Activated CD4-positive, alpha-beta T cell treated with anti-CD3 and anti-CD28 coated beads for 4 hours (primary cell): ENCODE measurements around the gene RUFY3.
"Not testable (repeated sequence)": the region's sequence is repeated elsewhere in the genome, so short reads cannot be mapped to it uniquely, and the experiment has no call there.

Experiments used
- DNase-seq, 2 donors: peaks; one replicate each; pipeline ENCODE4 v3.0.0-alpha.2; 2020

Gene RUFY3, protein sequence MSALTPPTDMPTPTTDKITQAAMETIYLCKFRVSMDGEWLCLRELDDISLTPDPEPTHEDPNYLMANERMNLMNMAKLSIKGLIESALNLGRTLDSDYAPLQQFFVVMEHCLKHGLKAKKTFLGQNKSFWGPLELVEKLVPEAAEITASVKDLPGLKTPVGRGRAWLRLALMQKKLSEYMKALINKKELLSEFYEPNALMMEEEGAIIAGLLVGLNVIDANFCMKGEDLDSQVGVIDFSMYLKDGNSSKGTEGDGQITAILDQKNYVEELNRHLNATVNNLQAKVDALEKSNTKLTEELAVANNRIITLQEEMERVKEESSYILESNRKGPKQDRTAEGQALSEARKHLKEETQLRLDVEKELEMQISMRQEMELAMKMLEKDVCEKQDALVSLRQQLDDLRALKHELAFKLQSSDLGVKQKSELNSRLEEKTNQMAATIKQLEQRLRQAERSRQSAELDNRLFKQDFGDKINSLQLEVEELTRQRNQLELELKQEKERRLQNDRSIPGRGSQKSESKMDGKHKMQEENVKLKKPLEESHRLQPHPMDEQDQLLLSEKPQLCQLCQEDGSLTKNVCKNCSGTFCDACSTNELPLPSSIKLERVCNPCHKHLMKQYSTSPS

DNA sequence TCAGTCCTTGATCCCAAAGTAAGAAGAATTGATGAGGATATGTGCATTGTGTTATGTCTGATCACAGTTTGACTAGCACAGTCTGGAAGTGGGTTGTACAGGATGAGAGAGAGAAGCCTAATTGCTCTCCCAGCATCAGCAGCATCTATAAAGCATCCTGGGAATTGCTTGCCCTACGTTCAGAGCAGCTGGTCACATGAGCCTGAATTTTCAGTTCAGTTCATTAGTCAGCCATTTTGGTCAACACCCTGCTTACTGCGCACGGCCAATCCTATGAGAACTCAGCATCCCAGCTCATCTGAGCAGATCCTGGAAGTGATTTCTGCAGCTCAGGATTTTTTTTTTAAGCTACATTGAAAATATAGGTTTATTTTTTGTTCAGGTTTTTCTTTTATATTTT is at the start of gene RUFY3:
Gene RUFY3, plus strand, starts transcription at position 218 of the 400 bp plus-strand sequence. CDS start 610 bp downstream, outside the sequence.
- no peak for DNase-seq

DNA sequence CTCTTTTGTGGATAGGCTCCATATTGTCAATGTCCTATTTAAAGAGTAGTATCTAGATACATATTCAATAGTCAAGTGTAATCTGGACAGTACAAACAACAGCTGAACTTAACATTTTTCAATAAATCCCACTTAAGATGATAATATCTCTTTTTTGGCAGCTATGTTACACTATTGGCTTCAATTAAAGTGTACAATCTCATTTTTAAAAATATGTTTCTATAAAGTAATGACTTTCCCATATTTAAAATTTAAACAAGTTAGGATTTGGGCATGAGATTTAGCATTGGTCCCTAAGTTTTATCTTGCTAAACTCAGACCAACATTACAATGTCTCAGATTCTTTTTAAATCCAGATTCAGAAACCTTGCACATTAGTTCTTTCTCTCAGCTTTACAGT is 47.6 kb upstream of the RUFY3 start:
- no peak for DNase-seq

DNA sequence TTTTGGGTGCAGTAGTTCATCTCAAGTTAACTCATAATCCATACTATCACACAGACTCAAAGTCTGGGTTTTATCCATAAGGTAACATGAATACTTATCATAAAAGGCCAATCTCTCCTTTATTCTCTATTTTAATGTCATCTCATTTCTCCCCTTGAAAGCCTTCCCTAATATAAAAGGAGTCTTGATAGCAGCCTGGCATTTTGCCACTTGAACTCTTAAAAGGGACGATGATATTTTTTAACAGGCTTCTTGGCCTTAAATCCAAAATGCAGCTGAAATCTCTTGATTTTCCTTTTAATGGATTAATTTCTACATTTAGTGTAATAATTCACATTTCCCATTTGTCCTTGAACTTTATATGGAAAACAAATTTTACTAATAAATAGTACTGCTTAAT is 47.0 kb upstream of the RUFY3 start:
- DNase-seq: no peak

DNA sequence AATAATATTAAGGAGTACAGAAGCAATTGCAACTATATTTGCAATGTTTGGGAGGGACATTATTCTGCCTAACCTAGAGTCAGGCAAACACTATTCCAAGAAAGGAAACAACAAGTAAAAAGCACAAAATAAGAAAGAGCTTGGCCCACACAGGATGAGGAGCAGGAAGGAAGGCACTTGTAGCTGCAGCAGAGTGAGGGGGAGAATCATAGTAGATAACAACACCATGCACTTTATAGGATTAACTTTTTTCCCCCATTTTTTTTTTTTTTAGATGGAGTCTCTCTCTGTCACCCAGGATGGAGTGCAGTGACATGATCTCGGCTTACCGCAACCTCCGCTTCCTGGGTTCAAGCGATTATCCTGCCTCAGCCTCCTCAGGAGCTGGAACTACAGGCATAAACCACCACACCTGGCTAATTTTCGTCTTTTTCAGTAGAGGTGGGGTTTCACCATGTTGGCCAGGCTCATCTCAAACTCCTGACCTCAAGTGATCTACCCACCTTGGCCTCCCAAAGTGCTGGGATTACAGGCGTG is 45.1 kb upstream of the RUFY3 start:
- DNase-seq: no peak

DNA sequence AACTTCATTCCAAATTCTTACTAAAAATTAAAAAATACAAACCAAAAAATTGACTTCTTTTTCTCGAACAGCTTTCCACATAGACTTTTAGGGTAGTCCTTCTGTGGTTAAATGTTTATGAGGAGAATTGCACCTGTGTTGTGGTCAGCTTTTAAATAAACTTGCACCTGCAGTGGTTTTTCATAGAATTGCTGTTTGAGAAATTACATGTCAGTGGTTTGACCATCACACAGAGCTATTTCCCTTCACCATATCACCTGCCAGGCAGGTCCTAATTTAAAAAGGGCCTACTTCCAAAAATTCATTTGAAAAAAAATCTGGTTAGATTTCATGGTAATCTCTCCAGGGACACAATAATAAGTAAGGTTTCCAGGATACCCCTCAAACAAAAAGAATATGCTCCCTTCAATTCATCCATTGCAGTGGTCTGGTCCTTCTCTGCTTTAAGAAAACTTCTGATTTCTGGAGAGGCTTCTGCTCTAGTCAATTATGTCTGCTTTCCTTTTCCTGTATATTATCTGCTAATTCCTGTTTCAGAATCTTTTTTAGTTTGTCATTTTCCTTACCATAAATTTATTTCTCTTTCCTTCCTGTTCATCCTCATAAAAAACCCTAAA is 43.3 kb upstream of the RUFY3 start:
- no peak for DNase-seq

DNA sequence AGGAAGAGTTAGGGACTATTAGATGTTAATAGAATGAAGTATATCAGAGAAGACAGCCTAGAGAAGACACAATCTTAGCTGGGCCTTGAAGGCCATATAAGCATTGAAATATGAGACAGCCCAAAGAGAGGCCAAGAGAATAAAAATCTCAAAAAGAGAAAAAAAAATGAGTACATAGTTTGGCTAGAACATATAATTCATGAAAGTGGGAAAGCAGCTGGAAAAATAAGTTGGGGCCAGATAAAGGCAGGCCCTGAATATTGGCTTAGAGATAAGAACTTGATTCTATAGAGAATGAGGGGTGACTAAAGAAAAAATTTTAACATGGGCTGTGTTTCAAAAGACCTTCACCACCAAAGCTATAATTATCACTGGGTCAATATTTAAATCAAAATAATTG is 40.8 kb upstream of the RUFY3 start:
- no peak for DNase-seq

DNA sequence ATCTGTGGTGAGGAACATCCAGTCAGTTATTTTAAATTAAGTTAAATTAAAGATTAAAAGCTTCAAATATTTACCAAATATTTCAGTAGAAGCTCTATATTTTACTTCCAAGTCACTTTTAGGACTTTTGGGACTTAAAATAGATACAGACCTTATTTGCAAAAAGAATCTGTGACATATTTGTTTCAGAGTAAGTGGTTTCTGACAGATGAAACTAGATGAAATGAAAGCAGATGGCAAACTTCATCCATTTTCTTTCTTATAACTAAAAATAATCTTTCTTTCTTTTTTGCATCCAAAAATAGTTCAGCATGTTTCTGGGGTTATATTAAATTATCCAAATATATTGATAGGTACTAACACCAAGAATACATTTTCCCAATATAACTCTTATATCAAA is 40.1 kb upstream of the RUFY3 start:
- no peak for DNase-seq

DNA sequence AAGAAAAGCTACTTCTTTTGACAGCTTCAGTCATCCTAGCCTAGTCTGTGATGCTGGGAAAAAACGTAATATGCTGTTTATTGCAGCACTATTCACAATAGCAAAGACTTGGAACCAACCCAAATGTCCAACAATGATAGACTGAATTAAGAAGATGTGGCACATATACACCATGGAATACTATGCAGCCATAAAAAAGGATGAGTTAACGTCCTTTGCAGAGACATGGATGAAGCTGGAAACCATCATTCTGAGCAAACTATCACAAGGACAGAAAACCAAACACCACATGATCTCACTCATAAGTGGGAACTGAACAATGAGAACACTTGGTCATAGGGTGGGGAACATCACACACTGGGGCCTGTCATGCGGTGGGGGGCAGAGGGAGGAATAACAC is 39.6 kb upstream of the RUFY3 start:
- not testable (repeated sequence) for DNase-seq

DNA sequence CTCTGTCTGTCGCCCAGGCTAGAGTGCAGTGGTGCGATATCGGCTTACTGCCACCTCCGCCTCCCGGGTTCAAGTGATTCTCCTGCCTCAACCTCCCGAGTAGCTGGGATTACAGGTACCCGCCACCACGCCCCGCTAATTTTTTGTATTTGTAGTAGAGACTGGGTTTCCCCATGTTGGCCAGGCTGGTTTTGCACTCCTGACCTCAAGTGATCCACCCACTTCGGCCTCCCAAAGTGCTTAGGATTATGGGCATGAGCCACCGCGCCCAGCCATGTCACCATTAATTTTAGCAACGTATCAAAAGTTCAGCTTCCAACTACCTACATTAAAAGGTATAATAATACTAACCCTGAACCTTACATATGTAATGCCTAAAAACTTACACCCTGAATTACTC is 34.4 kb upstream of the RUFY3 start:
- DNase-seq: peak in 1 of 2 donors; percentile 11

DNA sequence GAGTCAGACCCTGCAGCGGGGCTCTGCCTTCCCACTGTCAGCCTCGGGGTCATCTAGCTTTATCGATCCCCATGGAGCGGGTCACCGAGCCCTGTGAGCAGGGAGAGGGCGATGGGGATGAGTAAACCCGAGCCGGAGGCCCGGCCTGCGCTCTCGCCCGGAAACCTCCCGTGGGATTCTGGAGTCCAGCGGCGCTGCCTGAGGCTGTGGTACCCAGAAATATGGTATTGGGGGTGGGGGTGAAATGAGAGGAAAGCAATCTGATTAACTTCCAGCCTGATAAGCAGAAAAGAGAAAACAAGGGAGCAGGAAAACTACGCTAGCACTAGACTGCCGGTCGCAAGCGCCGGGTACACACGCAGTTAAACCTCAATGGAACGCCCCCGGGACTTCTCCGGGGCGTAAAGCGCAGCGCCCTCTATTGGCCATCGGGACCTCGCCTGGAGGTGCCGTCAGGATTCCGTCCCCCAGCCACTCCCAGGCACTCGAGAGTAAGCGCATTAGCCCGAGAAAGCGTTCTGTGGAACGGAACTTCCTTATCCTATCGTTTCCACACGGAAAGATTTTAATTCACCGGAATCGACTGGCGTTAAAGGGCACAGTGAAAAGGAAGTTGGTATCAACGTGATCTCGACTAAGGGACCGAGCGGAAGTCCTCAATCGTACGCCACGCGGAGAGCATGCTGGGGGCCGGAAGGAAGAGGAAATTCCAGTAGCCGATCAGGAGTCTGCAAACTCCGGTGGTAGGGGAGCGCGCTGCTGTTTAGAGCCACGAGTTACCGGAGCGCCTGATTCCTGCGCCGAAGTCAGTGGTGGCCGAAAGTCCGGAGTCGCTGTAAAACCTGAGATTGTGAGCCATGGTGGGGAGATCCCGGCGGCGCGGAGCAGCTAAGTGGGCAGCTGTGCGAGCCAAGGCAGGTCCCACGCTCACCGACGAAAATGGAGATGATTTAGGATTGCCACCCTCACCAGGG is 33.7 kb upstream of the RUFY3 start, which contains the start of gene UTP3:
Gene UTP3, plus strand, starts transcription at position 712 of the 974 bp plus-strand sequence. Its CDS starts 146 bp downstream, at position 858.
- peak; percentile 92 to 93 for DNase-seq

DNA sequence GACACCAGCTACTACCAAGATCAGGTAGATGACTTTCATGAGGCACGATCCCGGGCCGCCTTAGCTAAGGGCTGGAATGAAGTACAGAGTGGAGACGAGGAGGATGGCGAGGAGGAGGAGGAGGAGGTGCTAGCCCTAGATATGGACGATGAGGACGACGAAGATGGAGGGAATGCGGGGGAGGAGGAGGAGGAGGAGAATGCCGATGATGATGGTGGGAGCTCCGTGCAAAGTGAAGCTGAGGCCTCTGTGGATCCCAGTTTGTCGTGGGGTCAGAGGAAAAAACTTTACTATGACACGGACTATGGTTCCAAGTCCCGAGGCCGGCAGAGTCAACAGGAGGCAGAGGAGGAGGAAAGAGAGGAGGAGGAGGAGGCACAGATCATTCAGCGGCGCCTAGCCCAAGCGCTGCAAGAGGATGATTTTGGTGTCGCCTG is 33.0 kb upstream of the RUFY3 start:
- DNase-seq: peak in 1 of 2 donors; percentile 22

DNA sequence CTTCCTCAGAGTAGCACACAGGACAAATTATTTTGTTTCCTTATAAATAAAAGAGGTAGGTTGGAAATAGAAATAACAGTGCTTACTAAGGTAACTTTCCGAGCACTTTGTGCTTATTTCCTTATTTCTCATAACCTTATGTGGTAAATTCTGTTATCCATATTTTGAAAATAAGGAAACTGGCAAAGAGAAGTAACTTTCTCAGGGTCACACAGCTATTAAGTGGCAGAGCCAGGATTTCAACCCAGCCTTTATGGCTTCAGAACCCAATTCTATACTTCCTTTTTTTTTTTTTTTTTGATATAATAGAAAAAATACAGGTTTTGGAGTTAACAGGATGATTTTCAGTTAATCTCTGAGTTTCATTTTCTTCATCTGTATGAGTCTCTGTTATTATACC is 30.1 kb upstream of the RUFY3 start:
- no peak for DNase-seq

DNA sequence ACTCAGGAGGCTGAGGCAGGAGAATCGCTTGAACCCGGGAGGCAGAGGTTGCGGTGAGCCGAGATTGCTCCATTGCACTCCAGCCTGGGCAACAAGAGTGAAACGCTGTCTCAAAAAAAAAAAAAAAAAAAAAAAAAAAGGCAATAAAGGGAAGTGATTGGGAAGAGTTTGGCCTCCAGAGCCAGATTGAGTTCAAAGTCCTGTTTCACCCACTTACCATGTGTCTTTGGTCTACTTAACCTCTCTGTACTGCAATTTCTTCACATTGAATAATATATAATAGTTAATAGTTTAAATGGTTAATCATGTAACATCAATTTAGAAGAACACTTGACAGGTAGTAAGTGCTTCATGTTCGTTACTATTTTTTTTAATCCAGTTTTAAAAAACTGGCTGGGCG is 27.1 kb upstream of the RUFY3 start:
- not testable (repeated sequence) for DNase-seq

DNA sequence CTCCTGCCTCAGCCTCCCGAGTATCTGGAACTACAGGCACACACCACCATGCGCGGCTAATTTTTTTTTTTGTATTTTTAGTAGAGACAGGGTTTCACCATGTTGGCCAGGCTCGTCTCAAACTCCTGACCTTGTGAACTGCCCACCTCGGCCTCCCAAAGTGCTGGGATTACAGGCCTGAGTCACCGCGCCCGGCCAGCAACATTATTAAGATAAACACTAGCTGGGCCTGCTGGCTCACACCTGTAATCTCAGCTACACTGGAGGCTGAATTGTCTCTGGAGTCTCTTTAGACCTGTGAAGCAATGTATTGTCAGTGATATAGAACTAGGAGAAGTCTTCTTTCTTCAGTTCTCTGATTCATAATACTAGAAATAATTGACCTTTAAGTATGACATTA is 23.3 kb upstream of the RUFY3 start:
- DNase-seq: not testable (repeated sequence)

DNA sequence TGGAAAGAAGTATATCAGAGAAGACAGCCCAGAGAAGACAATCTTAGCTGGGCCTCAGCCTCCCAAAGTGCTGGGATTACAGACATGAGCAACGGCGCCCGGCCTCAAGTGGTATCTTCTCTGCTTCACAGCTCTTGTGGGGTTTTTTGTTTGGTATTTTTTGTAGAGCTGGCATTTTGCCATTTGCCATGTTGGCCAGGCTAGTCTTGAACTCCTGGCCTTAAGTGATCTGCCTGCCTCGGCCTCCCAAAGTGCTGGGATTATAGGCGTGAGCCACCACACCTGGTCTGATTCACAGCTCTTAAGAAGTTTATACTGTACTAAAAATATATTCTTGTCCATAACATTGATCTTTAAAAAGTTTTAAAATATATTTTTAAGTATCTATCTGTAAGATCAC is 21.1 kb upstream of the RUFY3 start:
- no peak for DNase-seq

DNA sequence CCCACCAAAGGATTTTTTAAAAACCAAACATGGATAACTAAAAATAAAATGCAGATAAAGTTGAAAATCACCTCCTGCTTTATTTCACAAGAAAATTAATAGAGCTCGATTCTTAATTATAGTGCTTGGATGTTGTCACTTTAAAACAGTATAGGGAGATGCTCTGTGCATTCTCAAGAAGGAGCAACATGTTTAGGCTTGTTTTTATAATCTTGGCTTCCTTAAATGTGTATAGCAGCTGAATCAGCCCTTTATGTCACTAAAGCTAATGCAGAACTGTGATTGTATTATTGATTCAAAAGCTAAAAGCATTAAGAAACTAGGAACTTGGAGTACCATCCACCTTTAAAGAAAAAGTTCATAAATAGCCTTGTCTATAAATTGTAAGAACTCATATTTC is 20.5 kb upstream of the RUFY3 start:
- DNase-seq: no peak

DNA sequence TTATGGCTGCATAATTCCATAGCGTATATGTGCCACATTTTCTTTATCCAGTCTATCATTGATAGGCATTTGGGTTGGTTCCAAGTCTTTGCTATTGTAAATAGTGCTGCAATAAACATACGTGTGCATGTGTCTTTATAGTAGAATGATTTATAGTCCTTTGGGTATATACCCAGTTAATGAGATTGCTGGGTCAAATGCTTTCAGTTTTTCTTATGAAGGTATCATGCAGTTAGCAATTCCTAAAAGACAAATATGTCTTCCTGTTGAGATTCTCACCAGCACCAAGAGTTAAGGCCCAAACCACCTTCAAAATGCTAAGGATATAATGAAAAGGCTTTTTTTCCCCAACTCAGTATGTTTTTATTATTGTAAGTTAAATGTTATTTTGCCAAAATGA is 19.2 kb upstream of the RUFY3 start:
- not testable (repeated sequence) for DNase-seq

DNA sequence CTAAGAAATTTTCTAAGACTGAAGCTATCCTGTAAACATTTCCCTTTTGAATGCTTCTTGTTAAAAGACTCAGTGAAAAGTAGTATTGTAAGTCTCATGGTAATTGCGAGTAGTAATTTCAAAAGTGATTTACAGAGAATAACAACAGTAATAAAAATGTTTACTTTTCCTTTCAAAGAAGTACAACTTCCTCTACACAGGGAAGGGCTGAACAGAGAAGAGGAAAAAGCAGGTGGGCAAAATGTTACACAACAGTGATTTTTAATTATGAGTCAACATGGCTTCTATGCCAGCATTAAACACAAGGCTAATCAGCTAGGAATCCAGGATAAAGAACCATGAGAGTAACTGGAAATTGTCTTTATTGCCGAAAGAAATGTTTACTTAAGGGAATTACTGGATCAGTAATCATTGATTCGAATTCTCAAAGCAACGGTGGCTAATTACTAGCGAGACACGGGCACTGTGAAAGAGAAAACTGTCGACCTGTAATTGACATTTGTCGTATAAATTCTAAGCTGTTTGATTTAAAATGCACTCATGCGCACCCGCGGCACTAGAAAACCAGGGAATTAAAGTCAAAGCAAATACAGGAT is 18.0 kb upstream of the RUFY3 start:
- DNase-seq: no peak

DNA sequence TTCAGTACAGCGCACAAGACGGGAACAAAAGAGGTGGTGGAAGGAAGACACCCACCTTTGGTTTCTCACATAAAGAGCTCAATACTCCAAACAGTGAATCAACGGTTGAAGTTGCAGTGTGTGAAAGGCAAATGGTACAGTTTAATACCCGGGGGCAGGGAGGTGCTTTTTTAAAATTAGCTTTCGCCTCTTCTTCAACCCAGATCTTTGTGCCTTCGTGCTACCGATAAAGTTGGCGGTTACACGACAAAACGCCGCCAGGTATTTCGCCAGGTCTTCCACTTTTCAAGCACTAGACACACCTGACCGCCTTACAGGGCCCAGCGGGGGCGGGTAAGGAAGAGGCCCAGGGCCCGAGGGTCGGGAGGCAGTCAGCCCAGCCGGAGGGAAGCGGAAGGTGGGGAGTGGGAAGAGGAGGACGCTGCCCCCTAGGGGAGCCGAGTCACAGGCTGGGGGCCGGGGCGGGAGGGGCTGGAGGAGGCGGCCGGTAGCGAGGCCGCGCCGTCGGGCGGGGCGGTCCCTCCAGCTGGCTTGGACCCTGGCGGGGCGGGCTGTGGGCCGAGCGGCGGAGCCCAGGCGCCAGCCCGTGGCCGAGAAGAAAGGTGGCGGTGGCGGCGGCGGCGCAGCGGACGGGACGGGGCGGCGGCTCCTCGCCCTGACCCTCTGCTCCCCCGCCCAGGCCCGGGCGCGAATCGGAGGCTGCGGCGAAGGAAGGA is 17.4 kb upstream of the RUFY3 start:
- peak; percentile 39 to 57 for DNase-seq

DNA sequence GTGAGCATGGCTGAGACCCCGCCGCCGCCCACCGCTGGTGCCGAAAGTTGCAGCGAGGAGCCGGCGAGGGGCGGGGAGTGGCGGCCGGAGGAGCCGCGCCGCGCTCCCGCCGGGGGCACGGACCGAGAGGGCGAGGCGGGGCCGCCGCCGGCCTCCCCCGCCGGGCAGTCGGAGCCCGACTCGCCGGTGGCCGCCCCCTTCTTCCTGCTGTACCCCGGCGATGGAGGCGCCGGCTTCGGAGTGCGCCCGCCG is 16.9 kb upstream of the RUFY3 start:
- peak in 1 of 2 donors; percentile 37 for DNase-seq
